Left ventricle myocardium superior (tissue), 1 donor: ENCODE measurements around the gene METTL15. TPM values are rescaled to one million over a fixed set of nuclear protein-coding genes. Genes with fewer than 3 reads are reported as not detected.
"Not testable (repeated sequence)": the region's sequence is repeated elsewhere in the genome, so short reads cannot be mapped to it uniquely, and the experiment has no call there.

Experiments
- ATAC-seq: fragments of 200-7000 bp; cut with Tn5 transposase; one replicate; pipeline ENCODE4 v1.9.1; 2020; ENCODE audit warnings: mild to moderate bottlenecking, moderate library complexity
- DNase-seq: peaks from one replicate; pipeline ENCODE4 v3.0.0-alpha.2; 2020
- intact Hi-C: fragments of 100-400 bp; cut with micrococcal nuclease; formaldehyde crosslinking; loops from one replicate; pipeline ENCODE4 v1.11.0; 2022
- total RNA-seq: library from RNA; stranded (reverse); fragmentation: NEBNext Ultra II Directional; extraction: Animal tissue kit (Norgen Biotek cat#: 25700); gene quantifications from one replicate; pipeline ENCODE4 v1.2.1, GENCODE V29; 2021
- donor health status: DM: no; HTN: yes; CAD: no; lungs with severe emphysema.

The METTL15 gene
- total RNA-seq, 1 donor from 2014 or later = 10.5 TPM

- DNase-seq (no peak), ATAC-seq (no peak)
- intact Hi-C loops = no loop called here
Measured at GRCh38 chr11:28259177-28259843, 151.1 kb downstream of the METTL15 start.

- ATAC-seq = no peak
- intact Hi-C loops = no loop called here
Measured at GRCh38 chr11:28268925-28269324, 160.7 kb downstream of the METTL15 start.

GRCh38 chr11:28269586-28269985 is 161.4 kb downstream of the METTL15 start:
- intact Hi-C loops = no loop called here
- no peak for ATAC-seq
- no peak for DNase-seq

More at GRCh38 chr11:28268925-28269324, 160.7 kb downstream of the METTL15 start:
- no peak for DNase-seq

- ATAC-seq, DNase-seq, intact Hi-C loops: not testable (repeated sequence)
Measured at GRCh38 chr11:28272247-28272646, 164.1 kb downstream of the METTL15 start.

GRCh38 chr11:28274216-28274615 is 166.0 kb downstream of the METTL15 start:
- intact Hi-C loops = no loop called here
- no peak for DNase-seq
- no peak for ATAC-seq

GRCh38 chr11:28284196-28284595 is 176.0 kb downstream of the METTL15 start:
- ATAC-seq = no peak
- DNase-seq = no peak
- intact Hi-C loops = no loop called here

- no peak for ATAC-seq
- intact Hi-C loops = no loop called here
- no peak for DNase-seq
Measured at GRCh38 chr11:28289444-28289843, 181.3 kb downstream of the METTL15 start.

GRCh38 chr11:28290995-28291394 is 182.8 kb downstream of the METTL15 start:
- intact Hi-C loops, DNase-seq, ATAC-seq: not testable (repeated sequence)

GRCh38 chr11:28296426-28296825 is 188.2 kb downstream of the METTL15 start:
- intact Hi-C loops = no loop called here
- ATAC-seq (no peak), DNase-seq (no peak)

- intact Hi-C loops = no loop called here
- DNase-seq = no peak
- ATAC-seq = no peak
Measured at GRCh38 chr11:28298209-28298608, 190.0 kb downstream of the METTL15 start.

- ATAC-seq = no peak
- intact Hi-C loops = no loop called here
- no peak for DNase-seq
Measured at GRCh38 chr11:28303477-28304191, 195.4 kb downstream of the METTL15 start.

GRCh38 chr11:28315440-28315839 is 207.3 kb downstream of the METTL15 start:
- no peak for ATAC-seq
- intact Hi-C loops = no loop called here
- DNase-seq = no peak

- ATAC-seq = no peak
- intact Hi-C loops = no loop called here
- no peak for DNase-seq
Measured at GRCh38 chr11:28318871-28319270, 210.7 kb downstream of the METTL15 start.

- intact Hi-C loops = no loop called here
- ATAC-seq (no peak), DNase-seq (no peak)
Measured at GRCh38 chr11:28323621-28324020, 215.4 kb downstream of the METTL15 start.

GRCh38 chr11:28332393-28332792 is 224.2 kb downstream of the METTL15 start:
- DNase-seq, intact Hi-C loops, ATAC-seq: not testable (repeated sequence)

- DNase-seq (no peak), ATAC-seq (no peak)
- intact Hi-C loops = no loop called here
Measured at GRCh38 chr11:28337701-28338100, 229.5 kb downstream of the METTL15 start.

GRCh38 chr11:28338371-28338770 is 230.2 kb downstream of the METTL15 start:
- ATAC-seq = no peak
- no peak for DNase-seq
- intact Hi-C loops = no loop called here

GRCh38 chr11:28339488-28339887 is 231.3 kb downstream of the METTL15 start:
- DNase-seq (no peak), ATAC-seq (no peak)
- intact Hi-C loops = no loop called here

GRCh38 chr11:28342716-28343115 is 234.5 kb downstream of the METTL15 start:
- ATAC-seq = no peak
- intact Hi-C loops = no loop called here
- no peak for DNase-seq

GRCh38 chr11:28343304-28344233 is 235.4 kb downstream of the METTL15 start:
- intact Hi-C loops = no loop called here

More at GRCh38 chr11:28343304-28344233, 235.4 kb downstream of the METTL15 start:
- no peak for ATAC-seq
- no peak for DNase-seq
